ENCODE data around the gene PLPP1.
"Not testable (repeated sequence)": the region's sequence is repeated elsewhere in the genome, so short reads cannot be mapped to it uniquely, and the experiment has no call there.

PLPP1 gene

DNA sequence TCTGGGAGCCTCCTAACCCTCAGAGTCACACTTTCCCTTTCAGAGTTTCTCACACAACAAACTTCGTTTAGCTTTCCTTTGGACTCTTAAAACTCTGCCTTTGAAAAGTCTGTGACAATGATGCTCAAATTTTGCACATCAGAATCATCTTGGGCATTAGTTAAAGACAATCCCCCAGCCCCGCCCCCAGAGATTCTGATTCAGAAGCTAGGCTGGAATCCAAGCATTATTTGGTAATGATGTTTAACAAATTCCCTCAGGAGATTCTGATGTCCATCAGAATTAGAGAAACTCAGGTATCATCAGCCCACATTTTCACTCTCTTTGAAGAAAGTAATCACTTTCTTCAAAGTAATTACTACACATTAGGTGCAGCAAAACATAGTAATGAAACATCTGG is 9.6 kb upstream of the PLPP1 start:
- DNase-seq: no peak

- no peak for DNase-seq
Observed at GRCh38 chr5:55541056-55541635, 6.4 kb upstream of the PLPP1 start.

- DNase-seq: no peak
Observed at GRCh38 chr5:55540525-55540924, 5.8 kb upstream of the PLPP1 start.

GRCh38 chr5:55540024-55540423 is 5.3 kb upstream of the PLPP1 start:
- no peak for DNase-seq

GRCh38 chr5:55538661-55539060 is 3.9 kb upstream of the PLPP1 start:
- DNase-seq: no peak

DNA sequence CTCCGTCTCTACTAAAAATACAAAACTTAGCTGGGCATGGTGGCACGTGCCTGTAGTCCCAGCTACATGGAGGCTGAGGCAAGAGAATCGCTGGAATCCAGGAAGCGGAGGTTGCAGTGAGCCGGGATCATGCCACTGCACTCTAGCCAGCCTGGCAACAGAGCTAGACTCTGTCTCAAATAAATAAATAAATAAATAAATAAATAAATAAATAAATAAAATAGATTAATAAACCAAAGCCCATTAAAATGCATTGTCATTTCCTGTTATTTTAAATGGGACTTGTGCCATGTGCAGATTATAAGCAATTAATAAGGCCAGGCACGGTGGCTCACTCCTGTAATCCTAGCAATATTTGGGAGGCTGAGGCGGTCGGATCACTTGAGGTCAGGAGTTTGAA is 2.6 kb upstream of the PLPP1 start:
- DNase-seq: not testable (repeated sequence)

GRCh38 chr5:55535199-55535905 is 588 bp upstream of the PLPP1 start:
- no peak for DNase-seq

DNA sequence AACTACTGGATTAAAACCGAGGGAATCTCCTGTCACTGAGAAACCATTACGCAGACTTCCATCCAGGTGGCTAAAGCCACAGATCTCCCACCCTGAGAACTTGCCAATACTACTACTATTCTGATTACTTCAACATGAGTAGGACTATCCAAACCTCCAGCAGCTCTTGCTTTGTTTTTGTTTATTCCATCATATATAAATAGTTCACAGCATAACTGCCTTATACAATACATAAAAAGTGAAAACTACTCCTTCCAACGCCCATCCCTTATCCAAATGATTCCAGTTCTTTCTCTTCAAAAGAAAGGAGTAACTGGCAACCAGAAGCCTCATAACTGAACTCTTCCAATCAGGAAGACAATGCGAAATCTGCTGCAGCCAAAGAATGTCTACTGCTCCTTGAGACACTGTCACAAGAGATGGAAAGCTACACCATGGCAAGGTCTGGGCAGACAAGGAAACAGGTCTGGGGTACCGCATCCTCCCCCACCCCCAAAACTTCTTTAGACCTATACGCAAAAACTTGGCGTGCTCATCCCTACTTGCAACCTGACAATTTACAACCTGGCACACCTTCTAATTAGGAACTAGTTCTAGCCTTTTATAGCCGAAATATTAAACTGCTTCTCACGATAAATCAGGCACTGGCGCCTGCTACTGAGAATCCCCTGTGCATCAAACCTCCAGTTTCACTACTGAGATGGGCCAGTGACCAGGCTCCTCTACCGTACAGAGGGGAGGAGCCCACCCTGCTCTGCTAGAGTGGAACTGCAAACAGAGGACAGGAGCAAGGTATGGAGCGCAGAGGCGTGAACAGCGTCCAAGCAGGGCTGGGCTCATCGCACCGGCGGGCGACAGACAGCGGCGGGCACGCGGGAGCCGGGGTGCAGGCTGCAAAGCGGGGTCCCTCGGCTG is 986 bp downstream of the PLPP1 start:
- no peak for DNase-seq

- DNase-seq: no peak
Observed at GRCh38 chr5:55530669-55531068, 4.1 kb downstream of the PLPP1 start.

GRCh38 chr5:55524816-55525215 is 9.9 kb downstream of the PLPP1 start:
- DNase-seq: no peak

GRCh38 chr5:55523293-55523692 is 11.5 kb downstream of the PLPP1 start:
- no peak for DNase-seq

DNA sequence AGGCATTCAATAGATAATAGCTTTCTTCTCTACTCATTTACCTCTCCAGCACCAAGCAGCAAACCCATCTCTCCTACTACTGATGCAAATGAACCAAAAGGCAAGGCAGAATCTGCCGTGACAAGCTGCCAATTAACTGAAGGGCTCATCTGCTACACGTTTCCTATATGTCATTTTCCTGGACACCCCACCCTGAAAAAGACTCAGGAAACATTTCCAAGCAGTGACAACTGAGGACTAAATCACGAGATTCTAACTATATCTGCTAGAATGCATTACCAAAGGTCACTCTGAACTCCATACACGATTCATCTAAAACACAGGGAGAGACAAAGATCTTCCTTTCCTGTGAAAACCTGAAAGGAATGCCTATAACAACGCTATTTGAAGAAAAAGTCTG is 12.9 kb downstream of the PLPP1 start:
- no peak for DNase-seq

DNA sequence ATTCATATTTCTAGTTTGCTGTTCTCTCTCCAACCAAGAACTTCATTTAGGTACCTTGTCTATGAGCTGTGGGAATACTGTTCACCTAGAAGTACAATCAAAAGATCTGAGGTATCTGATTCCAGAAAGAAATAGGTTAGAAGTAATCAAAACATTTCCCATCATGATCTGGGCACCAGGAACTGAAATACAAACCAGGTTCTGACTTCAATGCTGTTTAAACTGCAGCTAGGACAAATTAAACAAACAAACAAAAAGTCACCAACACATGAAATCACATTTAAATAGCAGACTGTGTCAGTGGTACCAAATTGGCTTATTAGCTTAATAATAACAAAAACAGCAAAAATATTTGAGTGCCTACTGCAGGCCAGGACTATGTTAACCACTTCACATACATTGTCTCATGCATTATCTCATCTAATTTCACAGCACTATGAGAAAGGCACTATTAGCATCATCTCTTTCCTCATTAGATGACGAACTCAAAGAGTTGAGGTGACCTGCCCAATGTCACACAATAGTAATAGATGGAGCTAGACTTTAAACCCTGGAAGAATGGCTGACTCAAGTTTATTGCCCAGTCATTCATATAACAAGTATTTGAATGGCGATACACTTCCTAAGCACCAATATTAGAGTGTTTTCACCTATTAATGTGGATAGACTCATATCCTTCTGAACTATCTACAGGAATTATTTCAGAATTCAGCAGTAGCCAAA is 14.5 kb downstream of the PLPP1 start:
- no peak for DNase-seq

- no peak for DNase-seq
Observed at GRCh38 chr5:55518831-55519390, 15.9 kb downstream of the PLPP1 start.

GRCh38 chr5:55517804-55518203 is 17.0 kb downstream of the PLPP1 start:
- no peak for DNase-seq

DNA sequence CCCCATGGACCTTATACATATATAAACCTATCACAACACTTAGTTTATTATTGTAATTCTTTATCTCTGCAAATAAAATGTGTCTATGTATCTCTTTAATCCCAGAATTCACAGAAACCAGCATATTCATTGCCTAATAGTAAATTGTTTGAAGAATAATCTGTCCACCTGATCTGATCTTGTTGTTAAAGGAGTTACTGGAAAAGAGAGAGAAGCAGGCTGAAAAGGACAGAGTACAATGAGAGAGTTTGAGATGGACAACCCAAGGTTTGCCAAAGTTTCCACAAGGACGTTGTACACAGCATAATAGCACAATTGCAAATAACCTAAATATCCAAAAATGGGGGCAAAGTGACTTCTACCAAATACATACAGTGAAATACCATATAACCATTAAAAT is 23.8 kb downstream of the PLPP1 start:
- no peak for DNase-seq

DNA sequence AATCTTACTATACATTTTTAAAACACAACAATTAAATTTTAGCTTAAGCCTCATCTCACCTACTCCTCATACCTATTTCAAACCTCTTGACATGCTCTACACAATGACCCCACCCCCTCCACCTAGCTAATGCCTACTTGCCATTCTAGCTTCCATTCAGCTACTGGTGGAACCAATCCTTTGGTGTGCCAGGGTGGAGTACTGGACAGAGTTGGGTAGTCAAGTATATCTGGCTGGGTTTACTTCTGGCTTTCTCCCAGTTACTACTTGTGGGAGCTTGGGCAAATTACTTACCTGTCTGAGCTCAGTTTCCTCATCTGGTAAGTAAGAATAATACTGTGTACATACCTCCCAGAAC is 24.3 kb downstream of the PLPP1 start:
- DNase-seq: no peak

DNA sequence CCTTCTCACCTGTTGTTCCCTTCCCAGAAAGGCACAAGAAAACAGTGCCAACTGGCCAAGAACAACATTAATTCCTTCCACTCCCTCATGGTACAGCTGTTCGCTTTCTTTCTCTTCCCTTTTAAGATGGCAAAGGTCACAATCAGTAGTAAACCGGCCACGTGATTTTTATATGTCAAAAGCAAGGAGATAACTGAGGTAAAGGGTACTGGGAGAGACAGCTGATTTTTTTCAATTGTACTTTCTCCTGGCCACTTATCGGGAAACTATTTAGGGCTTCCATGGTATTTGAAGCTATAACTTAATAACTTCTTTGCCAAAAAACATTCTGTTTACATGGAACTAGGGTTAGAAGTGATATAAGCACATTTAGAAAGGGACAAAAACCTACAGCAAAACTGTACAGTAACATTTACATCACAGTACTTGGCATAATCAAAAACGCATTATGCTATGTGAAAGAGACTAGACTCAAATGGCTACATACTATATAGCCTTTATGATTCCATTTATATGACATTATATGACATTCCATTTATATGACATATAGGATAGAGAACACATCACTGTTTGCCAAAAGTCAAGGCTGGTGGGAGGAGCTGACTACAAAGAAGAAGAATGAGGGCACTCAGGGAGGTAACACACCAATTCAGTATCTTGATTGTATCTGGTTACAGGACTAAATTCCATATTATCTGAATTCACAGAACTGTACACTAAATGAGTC is 24.8 kb downstream of the PLPP1 start:
- no peak for DNase-seq

GRCh38 chr5:55509097-55509496 is 25.7 kb downstream of the PLPP1 start:
- DNase-seq: no peak

DNA sequence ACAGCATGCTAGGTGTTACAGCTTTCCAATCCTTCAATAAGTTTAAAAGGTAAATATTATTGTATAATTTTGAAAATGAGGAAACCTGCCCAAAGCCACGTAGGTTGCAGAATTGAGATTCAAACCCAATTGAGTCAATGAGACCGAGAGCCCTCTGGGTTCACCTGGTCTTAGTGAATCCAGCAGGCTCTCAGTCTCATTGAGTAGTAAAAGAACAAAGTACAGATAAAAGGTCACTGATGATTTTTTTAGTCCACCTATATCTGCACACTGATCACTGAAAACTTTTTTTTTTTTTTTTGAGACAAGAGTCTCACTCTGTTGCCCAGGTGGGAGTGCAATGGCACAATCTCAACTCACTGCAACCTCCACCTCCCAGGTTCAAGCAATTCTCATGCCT is 27.2 kb downstream of the PLPP1 start:
- no peak for DNase-seq

DNA sequence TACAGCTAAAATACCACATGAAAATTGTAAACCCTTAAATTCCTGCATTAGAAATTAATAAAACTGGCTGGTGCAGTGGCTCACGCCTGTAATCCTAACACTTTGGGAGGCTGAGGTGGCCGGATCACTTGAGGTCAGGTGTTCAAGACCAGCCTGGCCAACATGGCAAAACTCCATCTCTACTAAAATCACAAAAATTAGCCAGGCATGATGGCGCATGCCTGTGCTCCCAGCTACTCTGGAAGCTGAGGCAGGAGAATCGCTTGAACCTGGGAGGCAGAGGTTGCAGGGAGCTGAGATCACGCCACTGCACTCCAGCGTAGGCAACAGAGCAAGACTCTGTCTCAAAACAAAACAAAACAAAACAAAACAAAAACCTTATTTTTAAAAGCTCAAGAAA is 29.1 kb downstream of the PLPP1 start:
- DNase-seq: not testable (repeated sequence)

DNA sequence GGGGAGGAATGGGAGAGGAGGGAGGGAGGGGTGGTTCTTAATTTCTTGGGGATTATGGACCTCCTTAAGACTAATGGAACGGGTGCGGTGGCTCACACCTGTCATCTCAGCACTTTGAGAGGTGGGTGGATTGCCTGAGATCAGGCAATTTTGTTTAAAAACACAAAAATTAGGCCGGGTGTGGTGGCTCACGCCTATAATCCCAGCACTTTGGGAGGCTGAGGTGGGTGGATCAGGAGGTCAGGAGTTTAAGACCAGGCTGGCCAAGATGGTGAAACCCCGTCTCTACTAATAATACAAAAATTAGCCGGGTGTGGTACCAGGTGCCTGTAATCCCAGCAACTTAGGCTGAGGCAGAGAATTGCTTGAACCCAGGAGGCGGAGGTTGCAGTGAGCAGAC is 30.8 kb downstream of the PLPP1 start:
- DNase-seq: not testable (repeated sequence)

Measured in NCI-H2227 treated with DMSO at 0.1 percent for 48 hours (cell line).